ENCODE data around the gene ERN1.
A peak's percentile ranks its signal among the peaks of the same experiment; 100 is the strongest.

The ERN1 gene

GRCh38 chr17:64061178-64061898, 68.6 kb downstream of the ERN1 start:
- no peak for DNase-seq (ENCODE audit: low read depth, low spot score)

GRCh38 chr17:64060331-64060730, 69.6 kb downstream of the ERN1 start:
- DNase-seq (ENCODE audit: low read depth, low spot score), result no peak

GRCh38 chr17:64059756-64060155, 70.2 kb downstream of the ERN1 start:
- DNase-seq (ENCODE audit: low read depth, low spot score), result no peak

- DNase-seq (ENCODE audit: low read depth, low spot score), result no peak
Observed at GRCh38 chr17:64058621-64059020, 71.3 kb downstream of the ERN1 start.

- DNase-seq (ENCODE audit: low read depth, low spot score), result no peak
Observed at GRCh38 chr17:64057701-64058263, 72.2 kb downstream of the ERN1 start.

- peak; percentile 94 for DNase-seq (ENCODE audit: low read depth, low spot score)
Observed at GRCh38 chr17:64056269-64057005, 73.5 kb downstream of the ERN1 start.

GRCh38 chr17:64055183-64056142, 74.5 kb downstream of the ERN1 start:
- DNase-seq (ENCODE audit: low read depth, low spot score), result no peak

GRCh38 chr17:64054304-64054703, 75.6 kb downstream of the ERN1 start:
- no peak for DNase-seq (ENCODE audit: low read depth, low spot score)

- no peak for DNase-seq (ENCODE audit: low read depth, low spot score)
Observed at GRCh38 chr17:64053101-64053500, 76.8 kb downstream of the ERN1 start.

- no peak for DNase-seq (ENCODE audit: low read depth, low spot score)
Observed at GRCh38 chr17:64051153-64051552, 78.8 kb downstream of the ERN1 start.

- no peak for DNase-seq (ENCODE audit: low read depth, low spot score)
Observed at GRCh38 chr17:64048805-64049204, 81.1 kb downstream of the ERN1 start.

GRCh38 chr17:64045176-64045575, 84.8 kb downstream of the ERN1 start:
- DNase-seq (ENCODE audit: low read depth, low spot score), result no peak

- no peak for DNase-seq (ENCODE audit: low read depth, low spot score)
Observed at GRCh38 chr17:64042700-64043485, 87.1 kb downstream of the ERN1 start.

GRCh38 chr17:64041912-64042311, 88.0 kb downstream of the ERN1 start:
- DNase-seq (ENCODE audit: low read depth, low spot score), result no peak

GRCh38 chr17:64040206-64040605, 89.7 kb downstream of the ERN1 start:
- no peak for DNase-seq (ENCODE audit: low read depth, low spot score)

- DNase-seq (ENCODE audit: low read depth, low spot score), result no peak
Observed at GRCh38 chr17:64039106-64039400, 90.9 kb downstream of the ERN1 start.

GRCh38 chr17:64038331-64039105, 91.4 kb downstream of the ERN1 start:
- DNase-seq (ENCODE audit: low read depth, low spot score), result no peak

GRCh38 chr17:64037802-64038201, 92.1 kb downstream of the ERN1 start:
- DNase-seq (ENCODE audit: low read depth, low spot score), result no peak

GRCh38 chr17:64037180-64037579, 92.8 kb downstream of the ERN1 start:
- DNase-seq (ENCODE audit: low read depth, low spot score), result no peak

- DNase-seq (ENCODE audit: low read depth, low spot score), result peak; percentile 71
Observed at GRCh38 chr17:64036198-64036922, 93.6 kb downstream of the ERN1 start.

Measured in ELF-1 (cell line).